GM19099 (cell line): ENCODE measurements around the gene CDH6.

Experiments used
- POLR2A ChIP-seq: IDR thresholded peaks from 3 replicates; pipeline ENCODE4 v1.6.1; 2011; ENCODE audit warnings: low read depth; ENCODE audit not compliant: insufficient read length; ENCODE audit errors: extremely low read depth

CDH6 gene

GRCh38 chr5:31362931-31363568 is 169.6 kb downstream of the CDH6 start:
- no peak for TF ChIP-seq POLR2A

GRCh38 chr5:31364881-31365636 is 171.6 kb downstream of the CDH6 start:
- no peak for TF ChIP-seq POLR2A

GRCh38 chr5:31365776-31366175 is 172.3 kb downstream of the CDH6 start:
- TF ChIP-seq POLR2A, result no peak

- no peak for TF ChIP-seq POLR2A
Measured at GRCh38 chr5:31366941-31367340, 173.5 kb downstream of the CDH6 start.

GRCh38 chr5:31372124-31372523 is 178.6 kb downstream of the CDH6 start:
- no peak for TF ChIP-seq POLR2A

- no peak for TF ChIP-seq POLR2A
Measured at GRCh38 chr5:31375999-31376720, 182.7 kb downstream of the CDH6 start.

GRCh38 chr5:31377274-31377946 is 183.9 kb downstream of the CDH6 start:
- no peak for TF ChIP-seq POLR2A

- no peak for TF ChIP-seq POLR2A
Measured at GRCh38 chr5:31378136-31378535, 184.7 kb downstream of the CDH6 start.
